GM19099 (cell line): ENCODE results near the gene MDM2.

Experiments
- POLR2A ChIP-seq: IDR thresholded peaks from 3 replicates; pipeline ENCODE4 v1.6.1; 2011; ENCODE audit warnings: low read depth; ENCODE audit not compliant: insufficient read length; ENCODE audit errors: extremely low read depth

Gene MDM2

DNA sequence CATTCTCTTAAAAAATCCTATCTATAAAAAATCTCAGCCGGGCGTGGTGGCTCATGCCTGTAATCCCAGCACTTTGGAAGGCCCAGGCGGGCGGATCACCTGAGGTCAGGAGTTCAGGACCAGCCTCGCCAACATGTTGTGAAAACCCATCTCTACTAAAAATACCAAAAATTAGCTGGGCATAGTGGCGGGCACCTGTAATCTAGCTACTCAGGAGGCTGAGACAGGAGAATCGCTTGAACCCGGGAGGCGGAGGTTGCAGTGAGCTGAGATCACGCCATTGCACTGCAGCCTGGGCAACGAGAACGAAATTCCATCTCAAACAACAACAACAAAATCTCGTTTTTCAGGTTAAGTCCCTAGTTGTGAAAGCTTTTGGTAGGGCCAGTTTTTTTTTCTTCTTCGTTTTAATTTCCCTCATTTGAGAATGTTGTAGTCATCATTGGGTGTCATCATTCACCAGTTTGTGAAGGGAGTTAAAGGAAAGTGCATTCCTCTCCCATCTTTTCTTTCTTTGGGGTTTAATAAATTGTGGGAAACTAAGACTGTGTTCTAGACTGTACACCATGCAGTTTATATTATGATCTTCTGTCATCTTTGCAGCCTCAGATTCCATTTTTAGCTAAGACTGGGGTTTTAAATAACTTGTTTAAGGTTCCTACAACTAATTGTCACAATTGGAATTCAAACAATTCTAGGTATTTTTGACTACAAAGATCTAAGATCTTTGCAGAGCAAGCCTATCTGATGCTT lies 23.9 kb downstream of the MDM2 start:
- TF ChIP-seq POLR2A: no peak

DNA sequence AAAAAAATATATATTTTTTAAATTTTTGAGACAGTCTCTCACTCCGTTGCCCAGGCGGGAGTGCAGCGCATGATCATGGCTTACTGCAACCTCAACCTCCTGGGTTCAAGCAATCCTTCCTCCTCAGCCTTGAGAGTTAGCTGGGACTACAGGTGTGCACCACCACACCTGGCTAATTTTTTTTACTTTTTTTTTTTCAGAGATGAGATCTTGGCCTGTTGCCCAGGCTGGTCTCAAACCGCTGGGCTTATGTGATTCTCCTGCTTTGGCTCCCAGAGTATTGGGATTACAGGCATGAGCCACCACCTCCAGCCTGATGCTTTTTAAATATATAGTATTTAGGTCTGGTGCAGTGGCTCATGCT lies 24.5 kb downstream of the MDM2 start:
- TF ChIP-seq POLR2A: no peak

DNA sequence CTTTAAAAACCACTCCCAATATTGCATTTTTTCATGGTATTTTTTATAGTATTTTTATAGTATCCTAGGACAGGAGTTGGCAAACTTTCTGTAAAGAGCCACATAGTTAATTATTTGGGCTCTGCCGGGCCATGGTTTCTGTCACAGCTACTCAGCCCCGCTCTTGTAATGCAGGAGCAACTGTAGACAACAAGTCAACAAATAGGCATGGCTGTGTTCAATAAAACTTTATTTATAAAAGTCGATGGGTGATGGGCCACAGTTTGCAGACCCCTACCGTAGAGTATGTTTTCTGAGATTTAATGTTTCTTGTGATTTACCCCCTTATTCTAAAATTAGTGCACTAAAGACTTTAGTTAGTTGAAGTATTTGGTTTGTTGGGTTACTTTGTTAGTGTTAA lies 25.5 kb downstream of the MDM2 start:
- TF ChIP-seq POLR2A: no peak

DNA sequence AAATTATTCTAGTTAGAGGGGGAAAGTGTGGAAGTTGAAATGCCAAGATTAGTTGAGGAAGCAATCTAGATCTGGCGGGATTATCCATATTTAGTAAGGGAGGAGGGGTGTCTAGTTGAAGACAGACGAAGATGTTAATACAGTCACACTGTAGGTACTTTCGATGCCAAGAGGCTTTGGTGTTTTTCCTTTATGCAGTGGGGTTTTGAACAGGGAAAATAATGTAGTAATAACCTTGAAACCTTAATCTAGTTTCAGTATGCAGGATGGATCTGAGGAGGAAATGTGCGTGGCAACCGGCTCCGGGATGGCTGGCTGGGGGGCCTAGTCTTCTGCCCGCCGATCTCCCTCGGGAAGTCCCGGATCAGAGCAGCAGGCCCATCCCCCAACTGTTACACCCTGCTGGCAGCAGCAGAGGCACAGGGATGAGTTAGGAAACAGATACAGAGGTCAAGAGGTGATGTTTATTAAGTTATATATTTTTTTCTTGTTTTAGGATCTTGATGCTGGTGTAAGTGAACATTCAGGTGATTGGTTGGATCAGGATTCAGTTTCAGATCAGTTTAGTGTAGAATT lies 27.4 kb downstream of the MDM2 start:
- TF ChIP-seq POLR2A: peak; percentile 25

DNA sequence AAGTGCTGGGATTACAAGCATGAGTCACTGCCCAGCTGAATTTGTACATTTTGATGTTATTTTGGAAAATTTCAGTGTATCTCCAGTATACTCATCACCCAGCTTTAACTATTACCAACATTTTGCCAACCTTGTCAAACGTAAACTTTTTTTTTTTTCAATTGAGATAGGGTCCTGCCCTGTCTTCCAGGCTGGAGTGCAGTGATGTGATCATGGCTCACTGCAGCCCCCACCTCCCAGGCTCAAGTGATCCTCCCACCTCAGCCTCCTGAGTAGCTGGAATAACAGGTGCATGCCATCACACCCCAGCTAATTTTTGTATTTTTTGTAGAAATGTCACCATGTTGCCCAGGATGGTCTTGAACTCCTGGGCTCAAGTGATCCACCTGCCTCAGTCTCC lies 29.2 kb downstream of the MDM2 start:
- TF ChIP-seq POLR2A: no peak

DNA sequence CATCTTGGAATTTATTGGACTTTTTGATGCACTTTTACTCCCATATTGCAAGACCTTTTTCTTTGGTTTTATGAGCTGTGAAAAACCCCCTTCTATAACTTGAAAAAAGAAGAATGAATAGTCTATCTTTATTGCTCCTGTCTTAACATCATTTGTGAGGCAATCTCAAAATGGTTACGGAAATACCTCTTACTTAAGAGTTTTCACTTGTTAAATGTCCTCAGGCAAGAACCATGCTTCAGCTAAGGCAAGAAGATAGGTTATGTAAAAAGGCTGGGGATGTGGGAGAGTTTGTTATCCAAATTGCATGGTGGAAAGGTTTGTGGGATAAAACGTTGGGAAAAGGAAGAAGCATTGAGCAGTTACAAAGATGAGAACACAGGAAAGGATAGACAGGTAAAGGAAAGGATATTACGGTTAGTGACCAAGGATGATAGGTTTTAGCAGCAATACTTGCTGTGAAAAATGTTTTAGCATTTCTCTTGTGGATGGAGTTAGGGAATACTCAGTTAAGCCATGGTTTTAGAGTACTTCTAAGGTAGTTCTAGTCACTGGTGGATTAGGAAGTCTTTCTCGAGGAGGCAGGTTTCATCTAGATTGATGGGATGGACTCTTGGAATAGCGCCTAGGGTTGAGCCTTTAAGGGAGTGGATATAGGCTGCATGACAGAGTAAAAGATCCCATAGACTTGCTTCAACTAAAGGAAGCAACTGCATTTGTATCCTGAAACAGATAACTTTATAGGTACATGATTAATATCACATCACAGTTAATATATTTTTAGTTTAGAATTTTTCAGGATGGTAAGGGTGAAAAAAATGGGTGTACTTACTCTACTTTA lies 30.3 kb downstream of the MDM2 start:
- no peak for TF ChIP-seq POLR2A

DNA sequence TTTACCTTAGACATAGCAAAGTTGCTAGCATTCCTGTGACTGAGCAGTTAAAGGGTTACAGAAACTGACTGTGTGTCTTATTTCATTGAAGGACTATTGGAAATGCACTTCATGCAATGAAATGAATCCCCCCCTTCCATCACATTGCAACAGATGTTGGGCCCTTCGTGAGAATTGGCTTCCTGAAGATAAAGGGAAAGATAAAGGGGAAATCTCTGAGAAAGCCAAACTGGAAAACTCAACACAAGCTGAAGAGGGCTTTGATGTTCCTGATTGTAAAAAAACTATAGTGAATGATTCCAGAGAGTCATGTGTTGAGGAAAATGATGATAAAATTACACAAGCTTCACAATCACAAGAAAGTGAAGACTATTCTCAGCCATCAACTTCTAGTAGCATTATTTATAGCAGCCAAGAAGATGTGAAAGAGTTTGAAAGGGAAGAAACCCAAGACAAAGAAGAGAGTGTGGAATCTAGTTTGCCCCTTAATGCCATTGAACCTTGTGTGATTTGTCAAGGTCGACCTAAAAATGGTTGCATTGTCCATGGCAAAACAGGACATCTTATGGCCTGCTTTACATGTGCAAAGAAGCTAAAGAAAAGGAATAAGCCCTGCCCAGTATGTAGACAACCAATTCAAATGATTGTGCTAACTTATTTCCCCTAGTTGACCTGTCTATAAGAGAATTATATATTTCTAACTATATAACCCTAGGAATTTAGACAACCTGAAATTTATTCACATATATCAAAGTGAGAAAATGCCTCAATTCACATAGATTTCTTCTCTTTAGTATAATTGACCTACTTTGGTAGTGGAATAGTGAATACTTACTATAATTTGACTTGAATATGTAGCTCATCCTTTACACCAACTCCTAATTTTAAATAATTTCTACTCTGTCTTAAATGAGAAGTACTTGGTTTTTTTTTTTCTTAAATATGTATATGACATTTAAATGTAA lies 31.5 kb downstream of the MDM2 start:
- peak; percentile 9 for TF ChIP-seq POLR2A

DNA sequence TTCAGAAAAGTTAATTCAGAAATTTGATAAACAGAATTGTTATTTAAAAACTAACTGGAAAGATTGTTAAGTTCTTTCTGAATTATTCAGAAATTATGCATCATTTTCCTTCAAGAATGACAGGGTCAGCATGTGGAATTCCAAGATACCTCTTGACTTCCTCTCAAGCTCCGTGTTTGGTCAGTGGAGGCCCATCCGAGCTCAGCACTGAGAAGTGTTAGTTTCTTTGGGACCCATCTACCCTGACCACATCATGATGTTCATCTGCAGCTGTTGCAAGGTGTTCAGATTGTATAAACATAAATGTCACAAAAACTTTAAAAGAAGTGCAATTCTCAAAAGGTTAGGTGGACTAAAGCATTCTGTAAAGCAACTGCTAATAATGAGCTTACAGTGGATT lies 33.7 kb downstream of the MDM2 start:
- TF ChIP-seq POLR2A: no peak

DNA sequence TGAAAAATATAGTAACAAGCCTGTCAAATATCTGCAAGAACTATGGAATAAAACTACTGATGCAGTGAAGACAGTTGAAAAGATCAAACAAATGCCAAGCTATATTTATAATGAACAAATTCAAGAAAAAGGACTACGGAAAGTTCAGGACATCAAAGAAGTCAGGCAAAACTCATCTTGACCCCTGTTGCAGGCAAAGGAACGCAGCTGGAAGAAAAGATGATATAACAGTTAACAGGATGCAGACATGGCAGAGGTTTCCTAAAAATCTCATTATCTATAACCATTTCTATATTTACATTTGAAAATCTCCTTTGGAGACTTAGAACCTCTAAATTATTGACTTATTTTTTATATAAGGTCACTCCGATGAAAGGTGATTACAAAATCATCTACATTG lies 34.1 kb downstream of the MDM2 start:
- no peak for TF ChIP-seq POLR2A

DNA sequence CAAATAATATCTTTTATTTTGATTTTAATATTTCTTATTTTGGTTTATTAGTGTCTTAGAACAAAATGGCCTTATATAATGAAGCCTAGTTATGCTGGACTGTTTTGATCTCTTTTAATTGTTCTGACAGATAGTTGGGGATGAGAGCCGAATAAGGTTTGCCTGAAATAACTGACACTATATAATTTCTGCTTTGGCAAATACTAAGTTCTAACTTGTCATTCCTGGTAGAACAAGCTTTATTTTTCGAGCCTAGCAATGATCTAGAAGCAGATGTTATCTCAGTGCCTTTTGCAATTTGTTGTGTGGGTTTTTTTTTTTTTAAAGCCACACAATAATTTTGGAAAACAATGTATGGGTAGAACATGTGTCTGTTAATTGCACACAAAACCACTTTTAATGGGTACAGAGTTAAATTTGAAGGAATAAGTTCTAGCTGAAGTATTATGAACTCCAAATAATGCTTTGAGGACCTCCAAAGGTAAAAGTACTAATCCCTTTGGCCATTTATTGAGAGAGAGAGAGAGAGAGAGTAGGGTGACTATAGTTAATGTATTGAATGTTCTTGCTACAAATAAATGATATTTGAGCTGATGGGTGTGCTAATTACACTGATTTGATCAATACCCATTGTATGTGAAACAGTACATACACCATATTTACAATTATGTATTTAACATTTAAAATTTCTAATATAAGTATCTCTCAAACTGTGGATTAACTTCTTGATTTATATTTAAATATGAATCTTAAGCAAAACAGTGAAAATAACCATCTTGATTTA lies 35.0 kb downstream of the MDM2 start:
- no peak for TF ChIP-seq POLR2A

DNA sequence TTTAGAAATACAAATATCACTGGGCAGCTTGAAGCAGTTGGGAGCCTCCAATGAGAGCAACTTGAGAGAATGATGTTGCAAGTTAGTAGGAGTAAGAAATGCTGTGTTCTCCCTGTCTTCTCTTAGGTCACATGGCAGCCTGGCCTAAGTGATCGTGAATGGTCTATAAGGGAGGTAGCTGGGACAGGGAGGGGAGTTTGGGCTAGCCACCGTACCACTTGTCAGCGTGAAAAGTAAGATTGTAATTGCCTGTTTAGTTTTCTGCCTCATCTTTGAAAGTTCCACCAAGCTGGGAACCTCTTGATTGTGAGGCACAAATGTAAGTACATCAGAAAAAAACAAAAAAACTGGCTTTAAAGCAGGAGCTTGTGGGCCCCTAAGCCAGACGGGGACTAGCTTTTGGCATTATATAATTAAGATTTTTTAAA lies 36.4 kb downstream of the MDM2 start:
- no peak for TF ChIP-seq POLR2A

DNA sequence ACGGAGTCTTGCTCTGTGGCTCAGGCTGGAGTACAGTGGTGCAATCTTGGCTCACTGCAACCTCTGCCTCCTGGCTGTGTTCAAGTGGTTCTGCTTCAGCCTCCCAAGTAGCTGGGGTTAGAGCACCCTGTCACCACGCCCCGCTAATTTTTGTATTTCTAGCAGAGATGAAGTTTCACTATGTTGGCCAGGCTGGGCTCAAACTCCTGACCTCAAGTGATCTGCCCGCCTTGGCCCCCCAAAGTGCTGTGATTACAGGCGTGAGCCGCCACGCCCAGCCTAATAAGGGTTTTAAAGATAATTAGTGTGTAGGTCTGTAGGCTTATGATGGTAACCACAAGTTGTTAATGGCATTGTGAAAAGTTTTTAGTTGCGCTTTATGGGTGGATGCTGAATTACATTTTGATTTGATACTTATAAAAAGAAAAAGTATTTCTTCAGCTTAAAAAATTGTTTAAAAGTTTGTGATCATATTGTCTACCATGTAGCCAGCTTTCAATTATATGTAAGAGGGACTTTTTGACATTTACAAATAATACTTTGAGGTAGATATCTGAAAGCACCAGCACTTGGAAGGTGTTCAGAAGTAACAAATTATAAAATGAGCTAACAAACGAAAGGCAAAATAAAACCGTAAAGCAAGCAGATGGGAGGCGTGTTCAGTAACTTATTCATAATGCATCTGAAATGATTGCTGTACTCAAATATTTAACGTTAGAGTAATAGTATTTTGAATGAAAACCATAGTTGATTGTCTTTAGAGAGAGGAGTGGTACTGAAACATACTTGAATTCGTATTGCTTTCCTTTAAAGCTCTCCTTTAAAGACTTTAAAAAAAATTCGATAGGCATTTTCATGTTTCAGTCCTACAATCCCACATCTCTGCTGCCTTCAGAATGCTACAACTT lies 37.1 kb downstream of the MDM2 start:
- TF ChIP-seq POLR2A: no peak

DNA sequence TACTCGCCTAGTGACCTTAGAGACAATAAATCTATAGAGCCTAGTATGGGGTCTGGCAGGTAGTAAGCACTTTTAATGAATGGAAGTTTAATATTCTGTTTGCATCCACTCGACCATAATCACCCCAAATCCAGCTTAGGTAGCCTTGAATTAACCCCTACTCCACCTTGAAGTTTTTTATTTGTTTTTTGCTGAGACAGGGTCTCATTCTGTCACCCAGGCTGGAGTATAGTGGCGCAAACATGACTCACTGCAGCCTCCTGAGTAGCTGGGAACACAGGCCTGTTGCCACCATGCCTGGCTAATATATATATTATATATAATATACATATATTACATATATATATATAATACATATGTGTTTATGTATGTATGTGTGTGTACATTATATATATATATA lies 38.8 kb downstream of the MDM2 start:
- TF ChIP-seq POLR2A: no peak
